Esophagus squamous epithelium (tissue), 4 donors: ENCODE data around the gene PPIL3.

Experiments used
- POLR2A ChIP-seq, 4 donors: fragments of 450-650 bp; IDR thresholded peaks; one replicate each; pipeline ENCODE4 v1.6.1; 2017; ENCODE audit warnings: antibody characterized with exemption in 4 of 4, mild to moderate bottlenecking in 4 of 4, moderate library complexity in 3 of 4
- TF ChIP-seq, protein P1 (sequence below), 6 experiments: fragments of 450-650 bp in 4 of 6; fragments of 200-600 bp in 2 of 6; sonication (generic) in 2 of 6; IDR thresholded peaks; one replicate each; pipeline ENCODE4 v1.5.1; 2016 to 2019; ENCODE audit warnings: antibody characterized with exemption in 6 of 6, mild to moderate bottlenecking in 4 of 6, moderate library complexity in 4 of 6

DNA sequence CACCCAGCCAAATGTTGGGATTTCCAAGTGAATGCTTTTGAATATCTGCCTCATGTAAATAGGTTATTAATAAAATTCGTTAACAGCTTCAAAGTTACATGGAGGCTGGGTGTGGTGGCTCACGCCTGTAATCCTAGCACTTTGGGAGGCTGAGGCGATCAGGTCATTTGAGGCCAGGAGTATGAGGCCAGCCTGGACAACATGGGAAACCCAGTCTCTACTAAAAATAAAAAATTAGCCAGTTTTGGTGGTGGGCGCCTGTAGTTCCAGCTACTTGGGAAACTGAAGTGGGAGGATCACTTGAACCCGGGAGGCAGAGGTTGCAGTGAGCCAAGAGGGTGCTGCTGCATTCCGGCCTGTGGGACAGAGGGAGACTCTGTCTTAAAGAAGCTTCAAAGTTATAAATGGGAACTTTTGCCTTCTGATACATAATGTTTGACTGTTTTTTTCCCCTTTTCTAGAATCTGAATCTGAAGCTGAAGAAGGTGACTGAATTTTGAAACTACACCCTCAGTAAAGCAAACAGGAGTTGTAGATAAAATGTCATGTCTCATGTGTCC is 67.1 kb downstream of the PPIL3 start:
- TF ChIP-seq, protein P1, sequence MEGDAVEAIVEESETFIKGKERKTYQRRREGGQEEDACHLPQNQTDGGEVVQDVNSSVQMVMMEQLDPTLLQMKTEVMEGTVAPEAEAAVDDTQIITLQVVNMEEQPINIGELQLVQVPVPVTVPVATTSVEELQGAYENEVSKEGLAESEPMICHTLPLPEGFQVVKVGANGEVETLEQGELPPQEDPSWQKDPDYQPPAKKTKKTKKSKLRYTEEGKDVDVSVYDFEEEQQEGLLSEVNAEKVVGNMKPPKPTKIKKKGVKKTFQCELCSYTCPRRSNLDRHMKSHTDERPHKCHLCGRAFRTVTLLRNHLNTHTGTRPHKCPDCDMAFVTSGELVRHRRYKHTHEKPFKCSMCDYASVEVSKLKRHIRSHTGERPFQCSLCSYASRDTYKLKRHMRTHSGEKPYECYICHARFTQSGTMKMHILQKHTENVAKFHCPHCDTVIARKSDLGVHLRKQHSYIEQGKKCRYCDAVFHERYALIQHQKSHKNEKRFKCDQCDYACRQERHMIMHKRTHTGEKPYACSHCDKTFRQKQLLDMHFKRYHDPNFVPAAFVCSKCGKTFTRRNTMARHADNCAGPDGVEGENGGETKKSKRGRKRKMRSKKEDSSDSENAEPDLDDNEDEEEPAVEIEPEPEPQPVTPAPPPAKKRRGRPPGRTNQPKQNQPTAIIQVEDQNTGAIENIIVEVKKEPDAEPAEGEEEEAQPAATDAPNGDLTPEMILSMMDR (IDR thresholded peaks at IDR 0.05), result no peak
- TF ChIP-seq POLR2A (IDR thresholded peaks at IDR 0.05), result no peak
